Dendritic cell treated with granulocyte-macrophage colony-stimulating factor and Interleukin-4, amounts not matched to agents 40 ng/mL and 50 ng/mL, for 4 days (primary cell): ENCODE results near the gene SPOP.
"Not testable (repeated sequence)": the region's sequence is repeated elsewhere in the genome, so short reads cannot be mapped to it uniquely, and the experiment has no call there.

Experiments
- H3K27ac Mint-ChIP-seq: one replicate; pipeline ENCODE4 v1.8.0; 2022; ENCODE audit warnings: mild to moderate bottlenecking, mixed read lengths
- H3K27me3 Mint-ChIP-seq: one replicate; pipeline ENCODE4 v1.8.0; 2022; ENCODE audit warnings: mild to moderate bottlenecking, mixed read lengths
- H3K36me3 Mint-ChIP-seq: one replicate; pipeline ENCODE4 v1.8.0; 2022; ENCODE audit warnings: low read depth, mixed read lengths
- H3K4me1 Mint-ChIP-seq: one replicate; pipeline ENCODE4 v1.8.0; 2022; ENCODE audit warnings: low read depth, mixed read lengths
- H3K4me3 Mint-ChIP-seq: one replicate; pipeline ENCODE4 v1.8.0; 2022; ENCODE audit warnings: mild to moderate bottlenecking, moderate library complexity, mixed read lengths
- H3K9me3 Mint-ChIP-seq: one replicate; pipeline ENCODE4 v1.8.0; 2022; ENCODE audit warnings: mixed read lengths
- intact Hi-C: fragments of 100-400 bp; cut with micrococcal nuclease; formaldehyde crosslinking; loops from one replicate; pipeline ENCODE4 v1.15.0; 2022

Gene SPOP

GRCh38 chr17:49677933-49678847, at the start of gene SPOP:
Gene SPOP, minus strand, starts transcription at chr17:49678097. Its CDS starts 55,287 bp downstream, at chr17:49622810.
- Mint-ChIP-seq H3K4me3 (peak within 1 kb of the TSS; percentile 86), H3K27me3 (no peaks in the 10 kb centered on the region), H3K36me3 (peaks cover 33% of the 10 kb centered on the region), H3K4me1 (peaks cover 62% of the 10 kb centered on the region), H3K9me3 (no peaks in the 10 kb centered on the region), H3K27ac (peak within 1 kb of the TSS; percentile 96)
- intact Hi-C loops, result loop anchor here (1.0 kb wide), 1 partner anchor 110 kb away; the partner anchor contains the start of gene KAT7

DNA sequence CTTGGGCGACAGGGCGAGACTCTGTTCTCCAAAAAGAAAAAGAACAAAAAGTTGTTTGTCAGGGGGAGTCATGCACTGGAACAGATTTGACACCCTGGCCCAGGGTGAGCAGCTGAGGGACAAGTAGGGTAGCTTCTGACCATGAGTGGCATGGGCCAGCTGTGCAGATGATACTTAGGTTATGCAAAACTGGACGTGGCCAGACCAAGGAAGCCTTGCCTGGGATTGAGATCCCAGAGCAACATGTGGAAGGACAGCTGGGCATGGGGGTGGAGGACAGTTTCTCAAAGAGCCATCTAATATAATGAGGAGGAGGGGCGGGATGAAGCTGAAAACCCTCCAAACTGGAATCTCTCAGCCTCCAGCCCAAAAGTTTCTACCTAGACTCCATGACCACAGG, 49.5 kb upstream of the SPOP start:
- no peaks in the 10 kb centered on the region for H3K9me3 Mint-ChIP-seq
- intact Hi-C loops, result no loop called here
- peaks cover 38% of the 10 kb centered on the region for H3K4me1 Mint-ChIP-seq
- H3K27ac Mint-ChIP-seq, result no peak overlapping the region
- peaks cover 18% of the 10 kb centered on the region for H3K36me3 Mint-ChIP-seq
- no peak overlapping the region for H3K4me3 Mint-ChIP-seq
- H3K27me3 Mint-ChIP-seq, result no peaks in the 10 kb centered on the region

GRCh38 chr17:49725452-49726130, 47.7 kb upstream of the SPOP start:
- Mint-ChIP-seq H3K27ac (peak overlapping the region; percentile 1), H3K4me1 (peaks cover 49% of the 10 kb centered on the region), H3K36me3 (peaks cover 25% of the 10 kb centered on the region), H3K4me3 (no peak overlapping the region), H3K27me3 (no peaks in the 10 kb centered on the region), H3K9me3 (no peaks in the 10 kb centered on the region)
- intact Hi-C loops, result no loop called here

DNA sequence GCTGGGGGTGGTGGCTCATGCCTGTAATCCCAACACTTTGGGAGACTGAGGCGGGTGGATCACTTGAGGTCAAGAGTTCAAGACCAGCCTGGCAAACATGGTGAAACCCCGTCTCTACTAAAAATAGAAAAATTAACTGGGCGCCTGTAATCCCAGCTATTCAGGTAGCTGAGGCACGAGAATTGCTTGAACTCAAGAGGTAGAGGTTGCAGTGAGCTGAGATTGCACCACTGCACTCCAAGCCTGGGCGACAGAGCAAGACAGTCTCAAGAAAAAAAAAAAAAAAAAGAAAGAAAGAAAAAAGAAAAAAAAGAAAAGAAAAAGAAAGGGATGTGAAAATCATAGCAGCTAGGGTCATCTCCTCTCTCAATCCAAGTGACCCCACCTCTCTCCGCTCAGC, 46.7 kb upstream of the SPOP start:
- H3K4me1 Mint-ChIP-seq, result peaks cover 41% of the 10 kb centered on the region
- H3K36me3 Mint-ChIP-seq, result peaks cover 33% of the 10 kb centered on the region
- H3K27ac Mint-ChIP-seq, H3K27me3 Mint-ChIP-seq, H3K9me3 Mint-ChIP-seq, intact Hi-C loops, H3K4me3 Mint-ChIP-seq: not testable (repeated sequence)

DNA sequence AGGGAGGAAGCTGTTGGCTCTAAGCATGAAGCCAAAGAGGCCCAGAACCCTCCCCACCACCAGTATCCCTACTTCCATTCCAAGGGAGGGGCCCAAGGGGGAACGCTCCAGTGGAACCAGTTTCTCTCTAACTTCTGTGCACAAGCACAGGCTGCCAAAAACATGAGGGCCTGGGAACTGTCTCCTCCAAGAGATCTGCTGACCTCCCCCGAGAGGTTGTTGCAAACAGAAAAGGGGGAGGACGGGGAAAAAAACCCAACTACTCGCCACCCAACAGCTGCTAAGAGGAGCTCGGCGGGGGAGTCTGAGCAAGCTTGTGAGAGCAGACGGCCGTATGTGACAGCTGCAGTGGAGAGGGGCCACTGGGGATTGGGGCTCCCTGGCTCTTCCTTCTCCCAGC, 45.5 kb upstream of the SPOP start:
- H3K4me1 Mint-ChIP-seq, result peaks cover 31% of the 10 kb centered on the region
- H3K9me3 Mint-ChIP-seq, result no peaks in the 10 kb centered on the region
- no peaks in the 10 kb centered on the region for H3K27me3 Mint-ChIP-seq
- H3K27ac Mint-ChIP-seq, result no peak overlapping the region
- intact Hi-C loops, result no loop called here
- H3K4me3 Mint-ChIP-seq, result no peak overlapping the region
- peaks cover 45% of the 10 kb centered on the region for H3K36me3 Mint-ChIP-seq

GRCh38 chr17:49722066-49722465, 44.2 kb upstream of the SPOP start:
- Mint-ChIP-seq H3K27me3 (no peaks in the 10 kb centered on the region), H3K4me1 (peaks cover 19% of the 10 kb centered on the region), H3K36me3 (peaks cover 58% of the 10 kb centered on the region), H3K9me3 (no peaks in the 10 kb centered on the region), H3K27ac (peak overlapping the region; percentile 33), H3K4me3 (no peak overlapping the region)
- intact Hi-C loops, result no loop called here

DNA sequence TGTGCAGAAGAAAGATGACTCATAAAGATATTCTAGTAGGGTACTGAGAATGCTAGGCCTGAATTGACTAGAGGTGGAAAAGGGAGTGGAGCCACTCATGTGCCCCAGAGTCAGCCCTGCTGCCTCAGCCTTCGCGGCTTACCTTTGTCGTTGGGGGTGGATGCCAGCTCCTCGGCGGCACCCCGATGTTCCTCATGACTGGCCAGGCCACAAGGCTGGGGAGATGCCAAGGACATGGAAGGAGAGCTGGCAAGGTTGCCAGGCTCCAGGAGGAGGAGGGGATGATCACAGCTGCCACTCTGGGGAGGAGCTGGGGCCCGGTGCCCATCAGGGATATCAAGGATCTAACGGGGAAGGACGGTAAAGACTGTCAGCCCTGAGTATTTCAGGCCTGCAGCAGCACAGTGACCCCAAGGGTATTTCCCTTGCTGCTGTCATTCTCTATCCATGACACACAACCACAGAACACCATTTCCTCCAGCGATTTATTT, 39.5 kb upstream of the SPOP start:
- Mint-ChIP-seq H3K27me3 (no peaks in the 10 kb centered on the region), H3K36me3 (peaks cover 81% of the 10 kb centered on the region), H3K4me1 (peaks cover 11% of the 10 kb centered on the region), H3K9me3 (no peaks in the 10 kb centered on the region), H3K4me3 (no peak overlapping the region), H3K27ac (no peak overlapping the region)
- intact Hi-C loops, result no loop called here

DNA sequence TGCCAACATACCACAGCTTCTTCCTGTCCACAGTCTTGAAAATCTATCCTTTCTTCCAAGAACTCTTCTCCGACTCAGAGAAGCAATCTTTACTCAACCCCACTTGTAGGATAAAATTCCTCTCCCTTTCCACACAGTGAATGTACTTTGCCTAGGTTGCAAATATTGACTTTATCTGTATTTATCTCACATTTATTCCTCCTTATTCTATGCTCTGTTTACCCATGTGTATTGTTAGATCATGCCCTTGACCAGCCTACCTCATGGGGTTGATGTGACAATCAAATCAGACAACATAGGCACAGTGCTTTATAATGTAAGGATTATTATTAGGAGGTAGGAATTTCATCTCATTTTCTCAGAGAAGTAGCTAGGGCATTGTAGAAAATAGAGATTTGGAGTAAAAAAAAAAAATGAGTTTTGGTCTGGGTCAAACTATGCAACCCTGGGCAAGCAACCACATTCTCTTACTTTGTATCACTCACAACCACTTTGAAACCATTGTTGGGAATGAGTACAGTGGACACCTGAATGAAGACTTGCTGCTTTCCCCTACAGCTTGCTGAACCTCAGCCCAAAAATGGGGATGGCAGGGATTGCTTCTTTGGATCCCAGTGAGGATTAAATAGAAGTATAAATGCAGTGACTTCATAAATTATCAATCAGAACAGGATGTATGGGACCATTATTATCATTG, 38.9 kb upstream of the SPOP start:
- intact Hi-C loops, result no loop called here
- H3K4me3 Mint-ChIP-seq, result no peak overlapping the region
- H3K27me3 Mint-ChIP-seq, result no peaks in the 10 kb centered on the region
- H3K9me3 Mint-ChIP-seq, result no peaks in the 10 kb centered on the region
- peaks cover 81% of the 10 kb centered on the region for H3K36me3 Mint-ChIP-seq
- H3K4me1 Mint-ChIP-seq, result peaks cover 6% of the 10 kb centered on the region
- H3K27ac Mint-ChIP-seq, result no peak overlapping the region

DNA sequence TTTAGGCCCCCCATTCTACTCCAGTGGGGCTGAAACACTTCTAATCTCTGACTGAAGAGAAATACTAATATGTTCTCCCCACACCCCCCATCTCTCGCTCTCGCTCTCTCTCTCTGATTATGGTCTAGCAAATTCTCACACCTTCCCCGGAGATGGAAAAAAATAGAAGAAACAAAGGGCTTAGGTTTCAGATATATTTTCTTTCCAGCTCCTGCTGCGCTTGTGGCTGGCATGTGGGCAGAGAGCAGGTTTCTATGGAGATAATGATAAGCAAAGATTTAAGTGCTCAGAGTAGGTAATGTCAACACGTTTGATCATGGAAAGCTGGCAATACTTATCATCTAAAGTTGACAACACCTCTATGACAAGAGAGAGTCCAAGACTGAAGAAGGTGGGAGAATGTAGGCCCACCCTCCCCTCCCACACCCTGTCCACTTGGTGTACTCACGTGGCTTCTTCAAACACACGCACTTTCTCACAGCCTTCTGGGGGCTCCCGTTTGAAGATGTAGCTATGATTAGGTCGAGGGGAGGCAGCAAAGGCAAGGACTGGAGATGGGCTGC, 37.9 kb upstream of the SPOP start:
- Mint-ChIP-seq H3K9me3 (no peaks in the 10 kb centered on the region), H3K27ac (no peak overlapping the region), H3K4me3 (no peak overlapping the region), H3K4me1 (no peaks in the 10 kb centered on the region), H3K36me3 (peaks cover 85% of the 10 kb centered on the region), H3K27me3 (no peaks in the 10 kb centered on the region)
- intact Hi-C loops, result no loop called here

- no peaks in the 10 kb centered on the region for H3K9me3 Mint-ChIP-seq
- no peaks in the 10 kb centered on the region for H3K4me1 Mint-ChIP-seq
- H3K27ac Mint-ChIP-seq, result no peak overlapping the region
- peaks cover 87% of the 10 kb centered on the region for H3K36me3 Mint-ChIP-seq
- intact Hi-C loops, result no loop called here
- no peak overlapping the region for H3K4me3 Mint-ChIP-seq
- no peaks in the 10 kb centered on the region for H3K27me3 Mint-ChIP-seq
Measured at GRCh38 chr17:49715216-49715615, 37.3 kb upstream of the SPOP start.

DNA sequence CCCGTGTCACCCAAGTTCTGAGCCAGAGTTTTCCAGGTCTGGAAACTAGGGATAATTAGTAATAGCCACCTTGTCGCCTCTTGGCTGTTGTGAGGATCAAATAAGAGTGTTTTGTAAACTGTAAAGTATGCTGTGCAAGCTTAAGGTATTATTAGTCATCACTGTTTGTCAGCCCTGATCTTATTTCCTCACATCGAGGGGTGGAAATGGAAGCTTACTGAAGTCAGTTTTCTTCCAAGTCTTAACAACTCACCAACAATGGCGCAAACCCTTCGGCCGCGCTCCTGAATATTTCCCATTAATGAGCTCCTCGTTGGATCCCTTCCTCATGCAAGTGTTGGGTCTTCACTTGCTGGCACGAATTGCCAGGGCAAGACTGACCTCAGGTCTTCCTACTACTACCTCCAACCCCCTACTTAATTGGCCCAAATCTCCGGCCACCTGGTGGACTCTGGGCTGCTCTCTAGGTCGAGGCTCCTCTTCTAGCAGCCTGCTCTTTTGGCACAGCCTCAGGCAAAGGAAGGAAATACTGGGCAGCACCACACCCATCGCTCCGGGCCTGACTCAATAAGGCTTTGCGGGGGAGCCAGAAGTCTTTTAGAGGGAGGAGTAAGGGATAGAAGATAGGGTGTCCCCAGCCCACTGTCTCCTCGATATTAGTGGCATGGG, 30.8 kb upstream of the SPOP start:
- no peaks in the 10 kb centered on the region for H3K27me3 Mint-ChIP-seq
- intact Hi-C loops, result loop anchor here (5.0 kb wide), 2 partner anchors 54 to 144 kb away; partner anchors contain the start of gene FAM117A
- peaks cover 65% of the 10 kb centered on the region for H3K36me3 Mint-ChIP-seq
- H3K27ac Mint-ChIP-seq, result peak overlapping the region; percentile 98
- H3K4me1 Mint-ChIP-seq, result peaks cover 38% of the 10 kb centered on the region
- peak overlapping the region; percentile 91 for H3K4me3 Mint-ChIP-seq
- no peaks in the 10 kb centered on the region for H3K9me3 Mint-ChIP-seq

GRCh38 chr17:49707608-49708514, 30.0 kb upstream of the SPOP start, which contains the start of gene SLC35B1:
Gene SLC35B1, minus strand, starts transcription at chr17:49707964. Its CDS starts 131 bp downstream, at chr17:49707833.
- H3K4me3 Mint-ChIP-seq, result peak within 1 kb of the TSS; percentile 91
- no peaks in the 10 kb centered on the region for H3K9me3 Mint-ChIP-seq
- H3K4me1 Mint-ChIP-seq, result peaks cover 38% of the 10 kb centered on the region
- peak within 1 kb of the TSS; percentile 98 for H3K27ac Mint-ChIP-seq
- peaks cover 70% of the 10 kb centered on the region for H3K36me3 Mint-ChIP-seq
- H3K27me3 Mint-ChIP-seq, result no peaks in the 10 kb centered on the region
- intact Hi-C loops, result loop anchor here (1.0 to 5.0 kb wide), 3 partner anchors 54 to 144 kb away; partner anchors contain the start of gene FAM117A
